Measurements from ENCODE around the gene BICC1.

BICC1 gene

GRCh38 chr10:58515291-58515941, 2.7 kb downstream of the BICC1 start:
- no peak for ATAC-seq

GRCh38 chr10:58516119-58516518, 3.4 kb downstream of the BICC1 start:
- ATAC-seq, result no peak

- ATAC-seq, result no peak
Observed at GRCh38 chr10:58516671-58517070, 4.0 kb downstream of the BICC1 start.

GRCh38 chr10:58517081-58517480, 4.4 kb downstream of the BICC1 start:
- no peak for ATAC-seq

GRCh38 chr10:58517491-58518355, 5.1 kb downstream of the BICC1 start:
- peak in 1 of 2 donors; percentile 13 for ATAC-seq

GRCh38 chr10:58518775-58519174, 6.1 kb downstream of the BICC1 start:
- no peak for ATAC-seq

- no peak for ATAC-seq
Observed at GRCh38 chr10:58529077-58529728, 16.5 kb downstream of the BICC1 start.

GRCh38 chr10:58531084-58531695, 18.5 kb downstream of the BICC1 start:
- peak in 1 of 2 donors; percentile 36 for ATAC-seq

GRCh38 chr10:58535311-58535710, 22.6 kb downstream of the BICC1 start:
- no peak for ATAC-seq

- ATAC-seq, result no peak
Observed at GRCh38 chr10:58543141-58543540, 30.5 kb downstream of the BICC1 start.

GRCh38 chr10:58544135-58544534, 31.5 kb downstream of the BICC1 start:
- ATAC-seq, result no peak

- no peak for ATAC-seq
Observed at GRCh38 chr10:58545427-58545826, 32.8 kb downstream of the BICC1 start.

- no peak for ATAC-seq
Observed at GRCh38 chr10:58546137-58546536, 33.5 kb downstream of the BICC1 start.

- ATAC-seq, result no peak
Observed at GRCh38 chr10:58546722-58547445, 34.2 kb downstream of the BICC1 start.

GRCh38 chr10:58547963-58548362, 35.3 kb downstream of the BICC1 start:
- ATAC-seq, result no peak

GRCh38 chr10:58554316-58554715, 41.6 kb downstream of the BICC1 start:
- no peak for ATAC-seq

GRCh38 chr10:58555170-58555929, 42.7 kb downstream of the BICC1 start:
- no peak for ATAC-seq

- ATAC-seq, result no peak
Observed at GRCh38 chr10:58555930-58556311, 43.2 kb downstream of the BICC1 start.

- ATAC-seq, result no peak
Observed at GRCh38 chr10:58556516-58557165, 44.0 kb downstream of the BICC1 start.

GRCh38 chr10:58557714-58558113, 45.0 kb downstream of the BICC1 start:
- no peak for ATAC-seq

- ATAC-seq, result no peak
Observed at GRCh38 chr10:58560068-58560467, 47.4 kb downstream of the BICC1 start.
